Measurements from ENCODE around the gene PPM1H. TPM values are rescaled to one million over a fixed set of nuclear protein-coding genes. Genes with fewer than 3 reads are reported as not detected.

Gene PPM1H
- total and polyA plus RNA-seq, 10 of the 15 experiments (the other 5 are each of a cell fraction or from before 2014, with no cell fraction given), result 0.11 to 0.83 (median 0.49) TPM

DNA sequence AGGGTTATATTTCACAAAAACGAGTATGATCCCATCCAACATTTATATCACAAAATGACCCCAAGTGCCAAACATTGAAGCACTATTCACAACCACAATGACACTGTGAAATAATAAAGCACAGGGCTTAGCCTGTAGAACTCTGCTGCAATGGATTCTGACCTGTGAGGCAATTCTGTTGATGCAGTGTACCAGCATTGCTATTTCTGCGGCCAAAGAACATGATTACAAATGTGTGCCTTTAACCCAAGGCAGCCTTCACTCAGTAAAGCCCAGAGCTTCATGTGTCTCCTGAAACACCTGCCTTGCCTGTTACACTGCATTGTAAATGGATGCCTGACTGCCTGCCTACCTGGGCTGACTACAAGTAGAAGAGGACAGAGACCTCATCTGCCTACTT, 158.0 kb downstream of the PPM1H start:
- ChIA-PET POLR2A (no interaction called here), SMC1A (ENCODE audit: uncharacterized antibody, unreplicated experiment) (no interaction called here), CTCF (no interaction called here), RAD21 (ENCODE audit: unreplicated experiment) (no interaction called here)
- Histone ChIP-seq H2AFZ (ENCODE audit: control insufficient read depth, low read depth, low read length) (no peak overlapping the region), H3K4me2 (ENCODE audit: control insufficient read depth, insufficient read depth) (no peak overlapping the region), H3K4me3 (no peak overlapping the region), H3K9me3 (replicated peaks; ENCODE audit: control insufficient read depth, insufficient read depth, low read length) (no peaks in the 10 kb centered on the region), H3K27me3 (replicated peaks in 1 of 2; ENCODE audit: control insufficient read depth in 2 of 2, insufficient read depth in 2 of 2, low read length in 1 of 2) (no peaks in the 10 kb centered on the region), H3K27ac (ENCODE audit: control insufficient read depth, insufficient read depth) (no peak overlapping the region), H3K9ac (ENCODE audit: control insufficient read depth, insufficient read depth, low read length) (no peak overlapping the region), H4K20me1 (ENCODE audit: control insufficient read depth, insufficient read depth) (no peaks in the 10 kb centered on the region), H3K36me3 (ENCODE audit: control insufficient read depth in 2 of 2, insufficient read depth in 2 of 2, low read length in 1 of 2) (no peaks in the 10 kb centered on the region), H3K79me2 (ENCODE audit: control insufficient read depth, insufficient read depth, low read length) (no peaks in the 10 kb centered on the region), H3K4me1 (ENCODE audit: control insufficient read depth, insufficient read depth, low read length) (no peaks in the 10 kb centered on the region)
- BruUV-seq (replicated peaks), result no TSS peak
- intact Hi-C loops (cut with micrococcal nuclease; ENCODE audit: unreplicated experiment) (no loop called here), in situ Hi-C loops (cut with MboI) (no loop called here)
- FAIRE-seq (no peak), DNase-seq (ENCODE audit: low read depth, low spot score) (no peak), ATAC-seq (no peak)
- no peak for TF ChIP-seq SRF (IDR thresholded peaks at IDR 0.05; ENCODE audit: low read depth in 2 of 2, low read length in 2 of 2)
- no peak for TF ChIP-seq POLR2AphosphoS2 (IDR thresholded peaks at IDR 0.05; ENCODE audit: low read depth, low read length)
- no peak for TF ChIP-seq ZNF217 (IDR thresholded peaks at IDR 0.05)
- no peak for TF ChIP-seq NR2C2 (IDR thresholded peaks at IDR 0.05; ENCODE audit: borderline replicate concordance, control insufficient read depth, insufficient read length, low read depth)
- TF ChIP-seq SP1 (IDR thresholded peaks at IDR 0.05; ENCODE audit: low read depth, low read length), result no peak
- TF ChIP-seq FOS (IDR thresholded peaks at IDR 0.05; ENCODE audit: borderline replicate concordance, extremely low read depth, insufficient read length), result no peak
- TF ChIP-seq SUPT20H (IDR thresholded peaks at IDR 0.05; ENCODE audit: borderline replicate concordance, control insufficient read depth, low read depth, low read length), result no peak
- no peak for TF ChIP-seq CHD1 (IDR thresholded peaks at IDR 0.05; ENCODE audit: low read depth, low read length)
- TF ChIP-seq RFX5 (IDR thresholded peaks at IDR 0.05; ENCODE audit: low read depth, low read length), result no peak
- TF ChIP-seq, protein P1, sequence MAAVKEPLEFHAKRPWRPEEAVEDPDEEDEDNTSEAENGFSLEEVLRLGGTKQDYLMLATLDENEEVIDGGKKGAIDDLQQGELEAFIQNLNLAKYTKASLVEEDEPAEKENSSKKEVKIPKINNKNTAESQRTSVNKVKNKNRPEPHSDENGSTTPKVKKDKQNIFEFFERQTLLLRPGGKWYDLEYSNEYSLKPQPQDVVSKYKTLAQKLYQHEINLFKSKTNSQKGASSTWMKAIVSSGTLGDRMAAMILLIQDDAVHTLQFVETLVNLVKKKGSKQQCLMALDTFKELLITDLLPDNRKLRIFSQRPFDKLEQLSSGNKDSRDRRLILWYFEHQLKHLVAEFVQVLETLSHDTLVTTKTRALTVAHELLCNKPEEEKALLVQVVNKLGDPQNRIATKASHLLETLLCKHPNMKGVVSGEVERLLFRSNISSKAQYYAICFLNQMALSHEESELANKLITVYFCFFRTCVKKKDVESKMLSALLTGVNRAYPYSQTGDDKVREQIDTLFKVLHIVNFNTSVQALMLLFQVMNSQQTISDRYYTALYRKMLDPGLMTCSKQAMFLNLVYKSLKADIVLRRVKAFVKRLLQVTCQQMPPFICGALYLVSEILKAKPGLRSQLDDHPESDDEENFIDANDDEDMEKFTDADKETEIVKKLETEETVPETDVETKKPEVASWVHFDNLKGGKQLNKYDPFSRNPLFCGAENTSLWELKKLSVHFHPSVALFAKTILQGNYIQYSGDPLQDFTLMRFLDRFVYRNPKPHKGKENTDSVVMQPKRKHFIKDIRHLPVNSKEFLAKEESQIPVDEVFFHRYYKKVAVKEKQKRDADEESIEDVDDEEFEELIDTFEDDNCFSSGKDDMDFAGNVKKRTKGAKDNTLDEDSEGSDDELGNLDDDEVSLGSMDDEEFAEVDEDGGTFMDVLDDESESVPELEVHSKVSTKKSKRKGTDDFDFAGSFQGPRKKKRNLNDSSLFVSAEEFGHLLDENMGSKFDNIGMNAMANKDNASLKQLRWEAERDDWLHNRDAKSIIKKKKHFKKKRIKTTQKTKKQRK (IDR thresholded peaks at IDR 0.05; ENCODE audit: low read depth, low read length), result no peak
- no peak for TF ChIP-seq ZNF207 (IDR thresholded peaks at IDR 0.05; ENCODE audit: borderline replicate concordance)
- TF ChIP-seq NFIC (IDR thresholded peaks at IDR 0.05; ENCODE audit: low read depth, low read length), result no peak
- no peak for TF ChIP-seq TARDBP (IDR thresholded peaks at IDR 0.05; ENCODE audit: borderline replicate concordance)
- TF ChIP-seq MAX (IDR thresholded peaks at IDR 0.05; ENCODE audit: low read depth, low read length), result no peak
- TF ChIP-seq, protein P2, sequence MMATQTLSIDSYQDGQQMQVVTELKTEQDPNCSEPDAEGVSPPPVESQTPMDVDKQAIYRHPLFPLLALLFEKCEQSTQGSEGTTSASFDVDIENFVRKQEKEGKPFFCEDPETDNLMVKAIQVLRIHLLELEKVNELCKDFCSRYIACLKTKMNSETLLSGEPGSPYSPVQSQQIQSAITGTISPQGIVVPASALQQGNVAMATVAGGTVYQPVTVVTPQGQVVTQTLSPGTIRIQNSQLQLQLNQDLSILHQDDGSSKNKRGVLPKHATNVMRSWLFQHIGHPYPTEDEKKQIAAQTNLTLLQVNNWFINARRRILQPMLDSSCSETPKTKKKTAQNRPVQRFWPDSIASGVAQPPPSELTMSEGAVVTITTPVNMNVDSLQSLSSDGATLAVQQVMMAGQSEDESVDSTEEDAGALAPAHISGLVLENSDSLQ (IDR thresholded peaks at IDR 0.05), result no peak
- TF ChIP-seq SIX5 (IDR thresholded peaks at IDR 0.05; ENCODE audit: low read depth, low read length, severe bottlenecking), result no peak
- 49% methylated on average over 2 of the region's 2 CpGs for WGBS (ENCODE audit: insufficient coverage, insufficient replicate concordance, low lambda C conversion rate, missing lambda C conversion rate)

Data from GM12878 (cell line).